K562 (cell line): ENCODE data around the gene NUP43. TPM values are rescaled to one million over a fixed set of nuclear protein-coding genes. Genes with fewer than 3 reads are reported as not detected.

ENCODE experiments used
- ARID1B ChIP-seq: fragments of 450-650 bp; IDR thresholded peaks from 2 replicates; pipeline ENCODE4 v1.6.1; 2016; ENCODE audit warnings: antibody characterized with exemption, mild to moderate bottlenecking, inconsistent platforms
- ARNT ChIP-seq, 2 experiments: fragments of 450-650 bp; IDR thresholded peaks; 2 replicates each; pipeline ENCODE4 v1.6.1; 2016; ENCODE audit warnings: mild to moderate bottlenecking in 1 of 2
- ELF1 ChIP-seq: fragments of 200-800 bp; sonication (Bioruptor generic); IDR thresholded peaks from 2 replicates; pipeline ENCODE4 v1.6.1; 2016; ENCODE audit warnings: missing genetic modification characterization, missing compliant biosample characterization
- ETV6 ChIP-seq, 3 experiments: fragments of 150-350 bp in 1 of 3; sonication (generic) in 1 of 3; formaldehyde crosslinking in 1 of 3; IDR thresholded peaks; 2 replicates each; pipeline versions ENCODE4 v1.6.1 to v1.8.0; 2014 to 2022; ENCODE audit warnings: borderline replicate concordance in 2 of 3, low read depth in 2 of 3, antibody characterized with exemption in 1 of 3, low read length in 1 of 3, mild to moderate bottlenecking in 1 of 3, missing genetic modification reagents in 1 of 3
- FOXK2 ChIP-seq, 2 experiments: fragments of 450-650 bp; IDR thresholded peaks in 1 of 2; conservative IDR thresholded peaks in 1 of 2; 2 replicates each; pipeline ENCODE4 v1.6.1; 2016; ENCODE audit warnings: low read depth in 2 of 2, mild to moderate bottlenecking in 1 of 2
- KDM1A ChIP-seq, 2 experiments: fragments of 450-650 bp; IDR thresholded peaks; 2 replicates each; pipeline ENCODE4 v1.6.1; 2016; ENCODE audit warnings: mild to moderate bottlenecking in 2 of 2
- KHSRP ChIP-seq: fragments of 450-650 bp; IDR thresholded peaks from 2 replicates; pipeline ENCODE4 v1.6.1; 2017
- MAZ ChIP-seq, 2 experiments: fragments of 450-650 bp in 1 of 2; sonication (generic) in 1 of 2; formaldehyde crosslinking; IDR thresholded peaks in 1 of 2; conservative IDR thresholded peaks in 1 of 2; 2 replicates each; pipeline versions ENCODE4 v1.4.0 to v1.5.0; 2020; ENCODE audit warnings: mild to moderate bottlenecking in 1 of 2, missing genetic modification reagents in 1 of 2
- MTA3 ChIP-seq: fragments of 450-650 bp; formaldehyde crosslinking; IDR thresholded peaks from 2 replicates; pipeline ENCODE4 v1.6.1; 2017; ENCODE audit warnings: mild to moderate bottlenecking, borderline replicate concordance
- NFIC ChIP-seq: fragments of 450-650 bp; IDR thresholded peaks from 2 replicates; pipeline ENCODE4 v1.6.1; 2017; ENCODE audit warnings: mild to moderate bottlenecking, inconsistent platforms
- RBM17 ChIP-seq: fragments of 200-400 bp; formaldehyde crosslinking; IDR thresholded peaks from 2 replicates; pipeline ENCODE4 v1.6.1; 2017; ENCODE audit warnings: low read depth, mild to moderate bottlenecking, low read length, borderline replicate concordance
- SMARCA5 ChIP-seq: fragments of 450-650 bp; IDR thresholded peaks from 2 replicates; pipeline ENCODE4 v1.6.1; 2016
- TSC22D4 ChIP-seq: fragments of 450-650 bp; IDR thresholded peaks from 2 replicates; pipeline ENCODE4 v1.6.1; 2016; ENCODE audit warnings: missing genetic modification characterization, missing biosample characterization, control low read depth
- ZNF253 ChIP-seq: fragments of 250-450 bp; sonication (Bioruptor Pico); conservative IDR thresholded peaks from 2 replicates; pipeline ENCODE4 v1.6.1; 2021; ENCODE audit warnings: mild to moderate bottlenecking
- ZNF384 ChIP-seq: IDR thresholded peaks from 2 replicates; pipeline ENCODE4 v1.6.1; 2012; ENCODE audit warnings: low read depth, low read length, improper control_type of control experiment
- ZSCAN29 ChIP-seq: fragments of 450-650 bp; IDR thresholded peaks from 2 replicates; pipeline ENCODE4 v1.6.1; 2017
- polyA plus RNA-seq, 8 experiments: library from polyadenylated mRNA; depleted of rRNA in 4 of 8; stranded (reverse) in 5 of 8; unstranded in 3 of 8; fragments of >200 nt; fragmentation: Nextera tagmentation in 2 of 8; fragmentation: Illumina TruSeq in 1 of 8; extraction: Ambion mirVana in 2 of 8; extraction: Trizol in 1 of 8; gene quantifications; 2 replicates each; pipeline versions ENCODE4 v1.2.1 to v1.2.3, GENCODE V29; 2011 to 2014; ENCODE audit warnings: inconsistent platforms in 1 of 8, missing spikeins in 1 of 8
- total RNA-seq, 7 experiments: library from RNA; depleted of rRNA in 6 of 7; stranded (reverse); fragments of >200 nt in 6 of 7; fragmentation: Illumina TruSeq in 2 of 7; extraction: Trizol in 2 of 7; gene quantifications; 2 replicates each; pipeline versions ENCODE4 v1.2.1 to v1.2.3, GENCODE V29; 2011 to 2021; ENCODE audit warnings: low replicate concordance in 1 of 7
- TF ChIP-seq, protein P1 (sequence below): sonication (generic); formaldehyde crosslinking; IDR thresholded peaks from 2 replicates; pipeline ENCODE4 v1.5.0; 2020; ENCODE audit warnings: missing genetic modification reagents
- TF ChIP-seq, protein P2 (sequence below), 2 experiments: fragments of 450-650 bp; IDR thresholded peaks; 2 replicates each; pipeline ENCODE4 v1.6.1; 2018; ENCODE audit warnings: mild to moderate bottlenecking in 2 of 2, low read depth in 1 of 2; ENCODE audit not compliant: partially characterized antibody in 2 of 2
- TF ChIP-seq, protein P3 (sequence below): fragments of 200-800 bp; sonication (Bioruptor generic); IDR thresholded peaks from 2 replicates; pipeline ENCODE4 v1.6.1; 2017; ENCODE audit warnings: missing genetic modification characterization, missing compliant biosample characterization
- TF ChIP-seq, protein P4 (sequence below), 3 experiments: IDR thresholded peaks in 2 of 3; conservative IDR thresholded peaks in 1 of 3; 2 replicates each; pipeline ENCODE4 v1.5.1; 2011 to 2012; ENCODE audit warnings: low read length in 3 of 3, mild to moderate bottlenecking in 3 of 3, control low read depth in 2 of 3, improper control_type of control experiment in 1 of 3, inconsistent platforms in 1 of 3, low read depth in 1 of 3, mixed read lengths in 1 of 3, moderate library complexity in 1 of 3; ENCODE audit not compliant: insufficient read depth in 2 of 3

NUP43 gene
- total and polyA plus RNA-seq, 9 of the 15 experiments (the other 6 are each of a cell fraction or from before 2014, with no cell fraction given): 28.9 to 136 (median 67.4) TPM

- peak; percentile 52; the same call in 1 of the 2 replicates for TF ChIP-seq ZNF384
- TF ChIP-seq ARID1B: peak; percentile 55
- no peak for TF ChIP-seq ZSCAN29
- TF ChIP-seq, protein P1, sequence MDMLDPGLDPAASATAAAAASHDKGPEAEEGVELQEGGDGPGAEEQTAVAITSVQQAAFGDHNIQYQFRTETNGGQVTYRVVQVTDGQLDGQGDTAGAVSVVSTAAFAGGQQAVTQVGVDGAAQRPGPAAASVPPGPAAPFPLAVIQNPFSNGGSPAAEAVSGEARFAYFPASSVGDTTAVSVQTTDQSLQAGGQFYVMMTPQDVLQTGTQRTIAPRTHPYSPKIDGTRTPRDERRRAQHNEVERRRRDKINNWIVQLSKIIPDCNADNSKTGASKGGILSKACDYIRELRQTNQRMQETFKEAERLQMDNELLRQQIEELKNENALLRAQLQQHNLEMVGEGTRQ (CRISPR knock-in tag): no peak
- peak; percentile 58 to 66; a peak in 1 of 4 replicates for TF ChIP-seq FOXK2 (conservative IDR thresholded peaks at IDR 0.05 in 1 of 2, IDR thresholded peaks at IDR 0.05 in 1 of 2; ENCODE audit: low read depth in 2 of 2)
- TF ChIP-seq KHSRP: no peak
- TF ChIP-seq, protein P2, sequence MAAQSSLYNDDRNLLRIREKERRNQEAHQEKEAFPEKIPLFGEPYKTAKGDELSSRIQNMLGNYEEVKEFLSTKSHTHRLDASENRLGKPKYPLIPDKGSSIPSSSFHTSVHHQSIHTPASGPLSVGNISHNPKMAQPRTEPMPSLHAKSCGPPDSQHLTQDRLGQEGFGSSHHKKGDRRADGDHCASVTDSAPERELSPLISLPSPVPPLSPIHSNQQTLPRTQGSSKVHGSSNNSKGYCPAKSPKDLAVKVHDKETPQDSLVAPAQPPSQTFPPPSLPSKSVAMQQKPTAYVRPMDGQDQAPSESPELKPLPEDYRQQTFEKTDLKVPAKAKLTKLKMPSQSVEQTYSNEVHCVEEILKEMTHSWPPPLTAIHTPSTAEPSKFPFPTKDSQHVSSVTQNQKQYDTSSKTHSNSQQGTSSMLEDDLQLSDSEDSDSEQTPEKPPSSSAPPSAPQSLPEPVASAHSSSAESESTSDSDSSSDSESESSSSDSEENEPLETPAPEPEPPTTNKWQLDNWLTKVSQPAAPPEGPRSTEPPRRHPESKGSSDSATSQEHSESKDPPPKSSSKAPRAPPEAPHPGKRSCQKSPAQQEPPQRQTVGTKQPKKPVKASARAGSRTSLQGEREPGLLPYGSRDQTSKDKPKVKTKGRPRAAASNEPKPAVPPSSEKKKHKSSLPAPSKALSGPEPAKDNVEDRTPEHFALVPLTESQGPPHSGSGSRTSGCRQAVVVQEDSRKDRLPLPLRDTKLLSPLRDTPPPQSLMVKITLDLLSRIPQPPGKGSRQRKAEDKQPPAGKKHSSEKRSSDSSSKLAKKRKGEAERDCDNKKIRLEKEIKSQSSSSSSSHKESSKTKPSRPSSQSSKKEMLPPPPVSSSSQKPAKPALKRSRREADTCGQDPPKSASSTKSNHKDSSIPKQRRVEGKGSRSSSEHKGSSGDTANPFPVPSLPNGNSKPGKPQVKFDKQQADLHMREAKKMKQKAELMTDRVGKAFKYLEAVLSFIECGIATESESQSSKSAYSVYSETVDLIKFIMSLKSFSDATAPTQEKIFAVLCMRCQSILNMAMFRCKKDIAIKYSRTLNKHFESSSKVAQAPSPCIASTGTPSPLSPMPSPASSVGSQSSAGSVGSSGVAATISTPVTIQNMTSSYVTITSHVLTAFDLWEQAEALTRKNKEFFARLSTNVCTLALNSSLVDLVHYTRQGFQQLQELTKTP (IDR thresholded peaks at IDR 0.05; ENCODE audit: low read depth in 1 of 2, partially characterized antibody in 2 of 2): peak in 1 of 2 experiments; percentile 50
- peak; percentile 53; the same call in 1 of the 2 replicates for TF ChIP-seq MTA3
- TF ChIP-seq RBM17: no peak
- TF ChIP-seq KDM1A (IDR thresholded peaks at IDR 0.05): no peak
- peak in 1 of 2 experiments; percentile 56; a peak in 1 of 4 replicates for TF ChIP-seq MAZ (CRISPR knock-in tag; conservative IDR thresholded peaks at IDR 0.05 in 1 of 2, IDR thresholded peaks at IDR 0.05 in 1 of 2)
- TF ChIP-seq ZNF253 (CRISPR knock-in tag): no peak
- TF ChIP-seq, protein P3, sequence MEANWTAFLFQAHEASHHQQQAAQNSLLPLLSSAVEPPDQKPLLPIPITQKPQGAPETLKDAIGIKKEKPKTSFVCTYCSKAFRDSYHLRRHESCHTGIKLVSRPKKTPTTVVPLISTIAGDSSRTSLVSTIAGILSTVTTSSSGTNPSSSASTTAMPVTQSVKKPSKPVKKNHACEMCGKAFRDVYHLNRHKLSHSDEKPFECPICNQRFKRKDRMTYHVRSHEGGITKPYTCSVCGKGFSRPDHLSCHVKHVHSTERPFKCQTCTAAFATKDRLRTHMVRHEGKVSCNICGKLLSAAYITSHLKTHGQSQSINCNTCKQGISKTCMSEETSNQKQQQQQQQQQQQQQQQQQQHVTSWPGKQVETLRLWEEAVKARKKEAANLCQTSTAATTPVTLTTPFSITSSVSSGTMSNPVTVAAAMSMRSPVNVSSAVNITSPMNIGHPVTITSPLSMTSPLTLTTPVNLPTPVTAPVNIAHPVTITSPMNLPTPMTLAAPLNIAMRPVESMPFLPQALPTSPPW (CRISPR knock-in tag): no peak
- 0 out of 2 replicates have a peak, but pooled peaks have one; percentile 21 for TF ChIP-seq NFIC
- TF ChIP-seq ETV6 (IDR thresholded peaks at IDR 0.05; ENCODE audit: borderline replicate concordance in 1 of 2, low read depth in 2 of 2, low read length in 1 of 2): no peak
- 0 out of 2 replicates have a peak, but pooled peaks have one; percentile 49 for TF ChIP-seq ETV6 (CRISPR knock-in tag; IDR thresholded peaks at IDR 0.05; ENCODE audit: borderline replicate concordance)
- no peak for TF ChIP-seq ELF1 (tag)
- no peak for TF ChIP-seq TSC22D4 (tag)
- TF ChIP-seq, protein P4, sequence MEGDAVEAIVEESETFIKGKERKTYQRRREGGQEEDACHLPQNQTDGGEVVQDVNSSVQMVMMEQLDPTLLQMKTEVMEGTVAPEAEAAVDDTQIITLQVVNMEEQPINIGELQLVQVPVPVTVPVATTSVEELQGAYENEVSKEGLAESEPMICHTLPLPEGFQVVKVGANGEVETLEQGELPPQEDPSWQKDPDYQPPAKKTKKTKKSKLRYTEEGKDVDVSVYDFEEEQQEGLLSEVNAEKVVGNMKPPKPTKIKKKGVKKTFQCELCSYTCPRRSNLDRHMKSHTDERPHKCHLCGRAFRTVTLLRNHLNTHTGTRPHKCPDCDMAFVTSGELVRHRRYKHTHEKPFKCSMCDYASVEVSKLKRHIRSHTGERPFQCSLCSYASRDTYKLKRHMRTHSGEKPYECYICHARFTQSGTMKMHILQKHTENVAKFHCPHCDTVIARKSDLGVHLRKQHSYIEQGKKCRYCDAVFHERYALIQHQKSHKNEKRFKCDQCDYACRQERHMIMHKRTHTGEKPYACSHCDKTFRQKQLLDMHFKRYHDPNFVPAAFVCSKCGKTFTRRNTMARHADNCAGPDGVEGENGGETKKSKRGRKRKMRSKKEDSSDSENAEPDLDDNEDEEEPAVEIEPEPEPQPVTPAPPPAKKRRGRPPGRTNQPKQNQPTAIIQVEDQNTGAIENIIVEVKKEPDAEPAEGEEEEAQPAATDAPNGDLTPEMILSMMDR (IDR thresholded peaks at IDR 0.05 in 2 of 3, conservative IDR thresholded peaks at IDR 0.05 in 1 of 3; ENCODE audit: insufficient read depth in 2 of 3, low read depth in 1 of 3, low read length in 3 of 3): peak; percentile 93 to 98 (median 95)
- TF ChIP-seq SMARCA5: peak; percentile 58; the same call in 1 of the 2 replicates
- TF ChIP-seq ARNT (IDR thresholded peaks at IDR 0.05): peak in 1 of 2 experiments; percentile 73; a peak in 1 of 4 replicates
These were observed 22.4 kb downstream of the NUP43 start (continued) for GRCh38 chr6:149723771-149724417.
